HepG2 (cell line): ENCODE measurements around the gene NSMCE1. TPM values are rescaled to one million over a fixed set of nuclear protein-coding genes. Genes with fewer than 3 reads are reported as not detected.

ENCODE experiments used
- CEBPG ChIP-seq: IDR thresholded peaks from 2 replicates; pipeline ENCODE4 v1.6.1; 2016
- MTA1 ChIP-seq: sonication (generic); formaldehyde crosslinking; IDR thresholded peaks from 2 replicates; pipeline ENCODE4 v1.4.0; 2020; ENCODE audit warnings: missing genetic modification reagents, mild to moderate bottlenecking, borderline replicate concordance
- PHF20 ChIP-seq: sonication (generic); formaldehyde crosslinking; IDR thresholded peaks from 2 replicates; pipeline ENCODE4 v1.5.0; 2020; ENCODE audit warnings: mild to moderate bottlenecking, missing genetic modification reagents
- REPIN1 ChIP-seq: sonication (generic); formaldehyde crosslinking; IDR thresholded peaks from 2 replicates; pipeline ENCODE4 v1.8.0; 2022; ENCODE audit warnings: missing genetic modification reagents, low read depth, mild to moderate bottlenecking, borderline replicate concordance
- ZBTB42 ChIP-seq: sonication (generic); formaldehyde crosslinking; IDR thresholded peaks from 2 replicates; pipeline ENCODE4 v1.5.0; 2020; ENCODE audit warnings: mild to moderate bottlenecking, missing genetic modification reagents
- ZBTB7A ChIP-seq: sonication (generic); formaldehyde crosslinking; IDR thresholded peaks from 2 replicates; pipeline ENCODE4 v1.8.0; 2022; ENCODE audit warnings: mild to moderate bottlenecking, missing genetic modification reagents
- ZNF17 ChIP-seq: sonication (generic); formaldehyde crosslinking; IDR thresholded peaks from 2 replicates; pipeline ENCODE4 v1.5.0; 2020; ENCODE audit warnings: mild to moderate bottlenecking, missing genetic modification reagents
- polyA plus RNA-seq, 8 experiments: library from polyadenylated mRNA; depleted of rRNA in 3 of 8; stranded (reverse) in 7 of 8; unstranded in 1 of 8; fragments of >200 nt; fragmentation: Illumina TruSeq in 4 of 8; extraction: Trizol in 4 of 8; gene quantifications; 2 replicates each; pipeline versions ENCODE4 v1.2.1 to v1.2.3, GENCODE V29; 2011 to 2016; ENCODE audit warnings: low read depth in 4 of 8, missing spikeins in 1 of 8, mixed read lengths in 1 of 8; ENCODE audit not compliant: insufficient read depth in 1 of 8
- total RNA-seq, 5 experiments: library from RNA; depleted of rRNA; stranded (reverse); fragments of >200 nt; fragmentation: Illumina TruSeq; extraction: Trizol; gene quantifications; 2 replicates each; pipeline ENCODE4 v1.2.3, GENCODE V29; 2016; ENCODE audit warnings: low read depth in 1 of 5
- TF ChIP-seq, protein P1 (sequence below), 2 experiments: sonication (generic) in 1 of 2; formaldehyde crosslinking in 1 of 2; IDR thresholded peaks; 2 replicates each; pipeline versions ENCODE4 v1.4.0 to v1.6.1; 2018 to 2020; ENCODE audit warnings: missing genetic modification reagents in 2 of 2, borderline replicate concordance in 1 of 2, low read depth in 1 of 2, mild to moderate bottlenecking in 1 of 2, missing biosample characterization in 1 of 2
- TF ChIP-seq, protein P2 (sequence below): sonication (generic); formaldehyde crosslinking; IDR thresholded peaks from 2 replicates; pipeline ENCODE4 v1.8.0; 2022; ENCODE audit warnings: mild to moderate bottlenecking, missing genetic modification reagents
- TF ChIP-seq, protein P3 (sequence below): IDR thresholded peaks from 2 replicates; pipeline ENCODE4 v1.6.1; 2012; ENCODE audit warnings: low read depth, low read length, improper control_type of control experiment
- TF ChIP-seq, protein P4 (sequence below): sonication (generic); formaldehyde crosslinking; IDR thresholded peaks from 2 replicates; pipeline ENCODE4 v1.5.1; 2020; ENCODE audit warnings: mild to moderate bottlenecking, missing genetic modification reagents, moderate library complexity
- TF ChIP-seq, protein P5 (sequence below): conservative IDR thresholded peaks from 2 replicates; pipeline ENCODE4 v1.6.1; 2018; ENCODE audit warnings: missing genetic modification reagents
- TF ChIP-seq, protein P6 (sequence below): sonication (generic); formaldehyde crosslinking; IDR thresholded peaks from 2 replicates; pipeline ENCODE4 v1.5.1; 2020; ENCODE audit warnings: mild to moderate bottlenecking, missing genetic modification reagents, borderline replicate concordance

The NSMCE1 gene
- total and polyA plus RNA-seq, 2 of the 13 experiments (the other 11 are each of a cell fraction or from before 2014, with no cell fraction given), result 42.7 to 52.9 TPM

- TF ChIP-seq, protein P1, sequence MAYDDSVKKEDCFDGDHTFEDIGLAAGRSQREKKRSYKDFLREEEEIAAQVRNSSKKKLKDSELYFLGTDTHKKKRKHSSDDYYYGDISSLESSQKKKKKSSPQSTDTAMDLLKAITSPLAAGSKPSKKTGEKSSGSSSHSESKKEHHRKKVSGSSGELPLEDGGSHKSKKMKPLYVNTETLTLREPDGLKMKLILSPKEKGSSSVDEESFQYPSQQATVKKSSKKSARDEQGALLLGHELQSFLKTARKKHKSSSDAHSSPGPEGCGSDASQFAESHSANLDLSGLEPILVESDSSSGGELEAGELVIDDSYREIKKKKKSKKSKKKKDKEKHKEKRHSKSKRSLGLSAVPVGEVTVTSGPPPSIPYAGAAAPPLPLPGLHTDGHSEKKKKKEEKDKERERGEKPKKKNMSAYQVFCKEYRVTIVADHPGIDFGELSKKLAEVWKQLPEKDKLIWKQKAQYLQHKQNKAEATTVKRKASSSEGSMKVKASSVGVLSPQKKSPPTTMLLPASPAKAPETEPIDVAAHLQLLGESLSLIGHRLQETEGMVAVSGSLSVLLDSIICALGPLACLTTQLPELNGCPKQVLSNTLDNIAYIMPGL (CRISPR knock-in tag; IDR thresholded peaks at IDR 0.05; ENCODE audit: borderline replicate concordance in 1 of 2, low read depth in 1 of 2), result peak in 1 of 2 experiments; percentile 8; a peak in 1 of 4 replicates
- TF ChIP-seq ZBTB7A (CRISPR knock-in tag) (0 out of 2 replicates have a peak, but pooled peaks have one; percentile 69), ZBTB42 (CRISPR knock-in tag) (no peak), ZNF17 (no peak), REPIN1 (CRISPR knock-in tag) (no peak), CEBPG (CRISPR knock-in tag) (no peak), MTA1 (no peak), PHF20 (CRISPR knock-in tag) (peak; percentile 39; the same call in 1 of the 2 replicates)
- TF ChIP-seq, protein P2, sequence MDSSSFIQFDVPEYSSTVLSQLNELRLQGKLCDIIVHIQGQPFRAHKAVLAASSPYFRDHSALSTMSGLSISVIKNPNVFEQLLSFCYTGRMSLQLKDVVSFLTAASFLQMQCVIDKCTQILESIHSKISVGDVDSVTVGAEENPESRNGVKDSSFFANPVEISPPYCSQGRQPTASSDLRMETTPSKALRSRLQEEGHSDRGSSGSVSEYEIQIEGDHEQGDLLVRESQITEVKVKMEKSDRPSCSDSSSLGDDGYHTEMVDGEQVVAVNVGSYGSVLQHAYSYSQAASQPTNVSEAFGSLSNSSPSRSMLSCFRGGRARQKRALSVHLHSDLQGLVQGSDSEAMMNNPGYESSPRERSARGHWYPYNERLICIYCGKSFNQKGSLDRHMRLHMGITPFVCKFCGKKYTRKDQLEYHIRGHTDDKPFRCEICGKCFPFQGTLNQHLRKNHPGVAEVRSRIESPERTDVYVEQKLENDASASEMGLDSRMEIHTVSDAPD (CRISPR knock-in tag), result 0 out of 2 replicates have a peak, but pooled peaks have one; percentile 23
- TF ChIP-seq, protein P3, sequence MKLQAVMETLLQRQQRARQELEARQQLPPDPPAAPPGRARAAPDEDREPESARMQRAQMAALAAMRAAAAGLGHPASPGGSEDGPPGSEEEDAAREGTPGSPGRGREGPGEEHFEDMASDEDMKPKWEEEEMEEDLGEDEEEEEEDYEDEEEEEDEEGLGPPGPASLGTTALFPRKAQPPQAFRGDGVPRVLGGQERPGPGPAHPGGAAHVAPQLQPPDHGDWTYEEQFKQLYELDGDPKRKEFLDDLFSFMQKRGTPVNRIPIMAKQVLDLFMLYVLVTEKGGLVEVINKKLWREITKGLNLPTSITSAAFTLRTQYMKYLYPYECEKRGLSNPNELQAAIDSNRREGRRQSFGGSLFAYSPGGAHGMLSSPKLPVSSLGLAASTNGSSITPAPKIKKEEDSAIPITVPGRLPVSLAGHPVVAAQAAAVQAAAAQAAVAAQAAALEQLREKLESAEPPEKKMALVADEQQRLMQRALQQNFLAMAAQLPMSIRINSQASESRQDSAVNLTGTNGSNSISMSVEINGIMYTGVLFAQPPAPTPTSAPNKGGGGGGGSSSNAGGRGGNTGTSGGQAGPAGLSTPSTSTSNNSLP, result no peak
- TF ChIP-seq, protein P4, sequence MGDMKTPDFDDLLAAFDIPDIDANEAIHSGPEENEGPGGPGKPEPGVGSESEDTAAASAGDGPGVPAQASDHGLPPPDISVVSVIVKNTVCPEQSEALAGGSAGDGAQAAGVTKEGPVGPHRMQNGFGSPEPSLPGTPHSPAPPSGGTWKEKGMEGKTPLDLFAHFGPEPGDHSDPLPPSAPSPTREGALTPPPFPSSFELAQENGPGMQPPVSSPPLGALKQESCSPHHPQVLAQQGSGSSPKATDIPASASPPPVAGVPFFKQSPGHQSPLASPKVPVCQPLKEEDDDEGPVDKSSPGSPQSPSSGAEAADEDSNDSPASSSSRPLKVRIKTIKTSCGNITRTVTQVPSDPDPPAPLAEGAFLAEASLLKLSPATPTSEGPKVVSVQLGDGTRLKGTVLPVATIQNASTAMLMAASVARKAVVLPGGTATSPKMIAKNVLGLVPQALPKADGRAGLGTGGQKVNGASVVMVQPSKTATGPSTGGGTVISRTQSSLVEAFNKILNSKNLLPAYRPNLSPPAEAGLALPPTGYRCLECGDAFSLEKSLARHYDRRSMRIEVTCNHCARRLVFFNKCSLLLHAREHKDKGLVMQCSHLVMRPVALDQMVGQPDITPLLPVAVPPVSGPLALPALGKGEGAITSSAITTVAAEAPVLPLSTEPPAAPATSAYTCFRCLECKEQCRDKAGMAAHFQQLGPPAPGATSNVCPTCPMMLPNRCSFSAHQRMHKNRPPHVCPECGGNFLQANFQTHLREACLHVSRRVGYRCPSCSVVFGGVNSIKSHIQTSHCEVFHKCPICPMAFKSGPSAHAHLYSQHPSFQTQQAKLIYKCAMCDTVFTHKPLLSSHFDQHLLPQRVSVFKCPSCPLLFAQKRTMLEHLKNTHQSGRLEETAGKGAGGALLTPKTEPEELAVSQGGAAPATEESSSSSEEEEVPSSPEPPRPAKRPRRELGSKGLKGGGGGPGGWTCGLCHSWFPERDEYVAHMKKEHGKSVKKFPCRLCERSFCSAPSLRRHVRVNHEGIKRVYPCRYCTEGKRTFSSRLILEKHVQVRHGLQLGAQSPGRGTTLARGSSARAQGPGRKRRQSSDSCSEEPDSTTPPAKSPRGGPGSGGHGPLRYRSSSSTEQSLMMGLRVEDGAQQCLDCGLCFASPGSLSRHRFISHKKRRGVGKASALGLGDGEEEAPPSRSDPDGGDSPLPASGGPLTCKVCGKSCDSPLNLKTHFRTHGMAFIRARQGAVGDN (CRISPR knock-in tag), result peak; percentile 46
- TF ChIP-seq, protein P5, sequence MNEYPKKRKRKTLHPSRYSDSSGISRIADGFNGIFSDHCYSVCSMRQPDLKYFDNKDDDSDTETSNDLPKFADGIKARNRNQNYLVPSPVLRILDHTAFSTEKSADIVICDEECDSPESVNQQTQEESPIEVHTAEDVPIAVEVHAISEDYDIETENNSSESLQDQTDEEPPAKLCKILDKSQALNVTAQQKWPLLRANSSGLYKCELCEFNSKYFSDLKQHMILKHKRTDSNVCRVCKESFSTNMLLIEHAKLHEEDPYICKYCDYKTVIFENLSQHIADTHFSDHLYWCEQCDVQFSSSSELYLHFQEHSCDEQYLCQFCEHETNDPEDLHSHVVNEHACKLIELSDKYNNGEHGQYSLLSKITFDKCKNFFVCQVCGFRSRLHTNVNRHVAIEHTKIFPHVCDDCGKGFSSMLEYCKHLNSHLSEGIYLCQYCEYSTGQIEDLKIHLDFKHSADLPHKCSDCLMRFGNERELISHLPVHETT (CRISPR knock-in tag), result no peak
- TF ChIP-seq, protein P6, sequence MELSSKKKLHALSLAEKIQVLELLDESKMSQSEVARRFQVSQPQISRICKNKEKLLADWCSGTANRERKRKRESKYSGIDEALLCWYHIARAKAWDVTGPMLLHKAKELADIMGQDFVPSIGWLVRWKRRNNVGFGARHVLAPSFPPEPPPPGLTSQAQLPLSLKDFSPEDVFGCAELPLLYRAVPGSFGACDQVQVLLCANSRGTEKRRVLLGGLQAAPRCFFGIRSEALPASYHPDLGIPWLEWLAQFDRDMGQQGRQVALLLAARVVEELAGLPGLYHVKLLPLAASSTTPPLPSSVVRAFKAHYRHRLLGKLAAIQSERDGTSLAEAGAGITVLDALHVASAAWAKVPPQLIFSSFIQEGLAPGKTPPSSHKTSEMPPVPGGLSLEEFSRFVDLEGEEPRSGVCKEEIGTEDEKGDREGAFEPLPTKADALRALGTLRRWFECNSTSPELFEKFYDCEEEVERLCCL (CRISPR knock-in tag), result no peak
Observed at GRCh38 chr16:27314161-27314723, 45.7 kb upstream of the NSMCE1 start (continued).
